ENCODE results near the gene GIPC2.
"Not testable (repeated sequence)": the region's sequence is repeated elsewhere in the genome, so short reads cannot be mapped to it uniquely, and the experiment has no call there.

The GIPC2 gene, protein sequence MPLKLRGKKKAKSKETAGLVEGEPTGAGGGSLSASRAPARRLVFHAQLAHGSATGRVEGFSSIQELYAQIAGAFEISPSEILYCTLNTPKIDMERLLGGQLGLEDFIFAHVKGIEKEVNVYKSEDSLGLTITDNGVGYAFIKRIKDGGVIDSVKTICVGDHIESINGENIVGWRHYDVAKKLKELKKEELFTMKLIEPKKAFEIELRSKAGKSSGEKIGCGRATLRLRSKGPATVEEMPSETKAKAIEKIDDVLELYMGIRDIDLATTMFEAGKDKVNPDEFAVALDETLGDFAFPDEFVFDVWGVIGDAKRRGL

GRCh38 chr1:78045926-78046778, at the start of gene GIPC2:
Gene GIPC2, plus strand, starts transcription at chr1:78045966. Its CDS starts 129 bp downstream, at chr1:78046095.
- DNase-seq (ENCODE audit: low spot score), result peak; percentile 73

DNA sequence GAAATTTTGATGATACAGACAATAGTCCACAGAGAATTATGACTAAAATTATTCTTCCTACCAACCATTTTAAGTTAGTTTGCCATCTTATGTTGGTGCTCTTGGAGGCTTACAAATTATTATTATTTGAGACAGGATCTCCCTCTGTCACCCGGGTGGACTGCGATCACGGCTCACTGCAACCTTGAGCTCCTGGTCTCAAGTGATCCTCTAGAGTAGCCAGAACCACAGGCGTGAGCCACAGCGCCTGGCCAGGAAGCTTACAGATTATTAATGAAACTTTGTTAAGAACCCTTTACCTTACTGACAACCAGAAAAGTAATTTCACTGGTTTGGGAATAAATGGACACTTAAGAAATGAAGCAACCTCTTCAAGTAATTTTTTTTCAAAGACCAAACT, 49.0 kb upstream of the GIPC2 start:
- DNase-seq (ENCODE audit: low spot score), result no peak

DNA sequence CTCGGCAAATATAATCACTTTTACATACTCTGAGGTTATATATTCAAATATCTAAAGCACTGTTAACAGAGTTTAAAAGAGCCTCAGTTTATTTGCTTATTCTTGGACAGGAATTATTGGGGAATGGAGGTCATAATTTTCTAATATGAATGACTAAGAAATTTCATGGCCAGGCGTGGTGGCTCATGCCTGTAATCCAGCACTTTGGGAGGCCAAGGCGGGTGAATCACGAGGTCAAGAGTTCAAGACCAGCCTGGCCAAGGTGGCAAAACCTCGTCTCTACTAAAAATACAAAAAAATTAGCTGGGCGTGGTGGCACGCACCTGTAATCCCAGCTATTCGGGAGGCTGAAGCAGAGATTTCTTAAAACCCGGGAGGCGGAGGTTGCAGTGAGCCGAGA, 45.2 kb upstream of the GIPC2 start:
- DNase-seq (ENCODE audit: low spot score), result not testable (repeated sequence)

GRCh38 chr1:78003070-78003746, 42.6 kb upstream of the GIPC2 start:
- DNase-seq (ENCODE audit: low spot score), result no peak

DNA sequence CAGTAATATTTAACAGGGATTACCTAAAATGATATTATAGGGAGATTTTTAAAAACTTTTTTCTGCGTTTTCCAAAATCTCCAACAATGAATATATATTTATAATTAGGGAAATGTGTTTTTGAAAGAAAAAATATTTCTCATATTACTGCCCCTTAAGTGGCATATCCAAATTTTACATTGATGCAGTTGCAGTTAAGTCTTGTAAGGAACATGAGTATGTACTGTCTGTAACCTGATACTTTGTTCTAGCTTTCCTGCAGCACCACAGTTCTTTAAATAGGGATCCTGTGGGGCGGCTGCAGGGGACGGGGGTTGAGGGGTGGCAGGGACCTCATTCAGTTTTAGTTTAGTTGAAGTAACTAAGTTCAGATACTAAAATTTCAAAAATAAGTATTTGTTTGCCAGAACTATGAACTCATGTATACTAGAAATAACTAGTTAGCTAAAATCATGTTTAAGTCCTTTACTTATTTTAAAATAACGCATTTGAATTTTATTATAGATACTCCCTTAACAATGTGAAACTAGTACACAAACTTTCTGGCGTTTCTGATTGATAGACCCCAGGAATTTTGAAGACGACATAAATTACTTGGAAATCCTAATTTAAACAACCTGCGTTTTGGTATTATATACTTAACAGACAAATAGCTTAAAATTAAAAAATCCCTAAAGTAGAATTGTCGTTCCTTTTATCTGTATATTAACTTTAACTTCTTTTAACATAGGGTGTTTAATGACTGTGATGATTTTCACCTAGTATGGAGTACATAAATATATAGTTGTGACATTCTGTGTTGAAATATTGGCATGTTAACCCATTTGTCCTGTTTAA, 41.7 kb upstream of the GIPC2 start:
- peak; percentile 65 for DNase-seq (ENCODE audit: low spot score)

GRCh38 chr1:78004719-78005447, 40.9 kb upstream of the GIPC2 start, which contains the start of gene DNAJB4:
Gene DNAJB4, plus strand, starts transcription at chr1:78004939. Its CDS starts 172 bp downstream, at chr1:78005111.
- DNase-seq (ENCODE audit: low spot score), result peak; percentile 72

- no peak for DNase-seq (ENCODE audit: low spot score)
These were observed 40.4 kb upstream of the GIPC2 start for GRCh38 chr1:78005448-78005722.

DNA sequence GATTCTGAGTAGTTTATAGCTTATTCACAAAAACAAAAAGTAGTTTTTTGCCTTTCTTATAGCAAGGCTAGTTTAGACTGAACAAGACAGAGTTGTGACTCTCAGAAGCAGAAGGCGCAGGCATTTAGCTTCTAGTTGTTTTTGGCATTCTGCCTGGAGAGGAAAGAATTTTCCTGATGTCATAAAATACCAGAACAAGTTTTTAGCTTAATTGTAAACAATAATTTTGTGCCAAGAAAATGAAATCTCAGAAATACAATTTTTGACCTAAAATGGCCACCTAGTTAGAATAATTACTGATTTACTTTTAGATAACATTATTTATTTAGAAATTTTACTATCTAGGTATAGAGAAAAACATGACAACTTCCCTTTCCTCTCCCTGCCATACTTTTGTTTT, 40.0 kb upstream of the GIPC2 start:
- no peak for DNase-seq (ENCODE audit: low spot score)

DNA sequence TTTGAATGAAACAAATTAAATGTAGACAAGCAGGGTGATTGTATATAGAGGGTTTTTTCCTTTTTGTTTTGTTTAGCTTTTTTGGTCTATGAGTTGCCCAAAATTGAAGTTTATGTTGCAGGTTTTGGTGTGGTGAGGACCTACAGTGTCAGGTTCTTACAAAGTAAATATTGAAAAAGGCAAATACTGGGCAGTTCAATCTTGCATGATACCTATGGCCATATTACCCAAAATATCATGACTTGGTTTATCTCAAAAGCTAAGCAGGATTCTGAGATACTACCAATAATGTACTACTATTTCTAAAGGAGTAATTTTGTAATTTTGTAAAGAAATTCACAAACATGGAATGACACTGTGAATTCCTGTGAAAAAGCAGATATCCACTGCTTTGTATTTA, 39.2 kb upstream of the GIPC2 start:
- DNase-seq (ENCODE audit: low spot score), result no peak

DNA sequence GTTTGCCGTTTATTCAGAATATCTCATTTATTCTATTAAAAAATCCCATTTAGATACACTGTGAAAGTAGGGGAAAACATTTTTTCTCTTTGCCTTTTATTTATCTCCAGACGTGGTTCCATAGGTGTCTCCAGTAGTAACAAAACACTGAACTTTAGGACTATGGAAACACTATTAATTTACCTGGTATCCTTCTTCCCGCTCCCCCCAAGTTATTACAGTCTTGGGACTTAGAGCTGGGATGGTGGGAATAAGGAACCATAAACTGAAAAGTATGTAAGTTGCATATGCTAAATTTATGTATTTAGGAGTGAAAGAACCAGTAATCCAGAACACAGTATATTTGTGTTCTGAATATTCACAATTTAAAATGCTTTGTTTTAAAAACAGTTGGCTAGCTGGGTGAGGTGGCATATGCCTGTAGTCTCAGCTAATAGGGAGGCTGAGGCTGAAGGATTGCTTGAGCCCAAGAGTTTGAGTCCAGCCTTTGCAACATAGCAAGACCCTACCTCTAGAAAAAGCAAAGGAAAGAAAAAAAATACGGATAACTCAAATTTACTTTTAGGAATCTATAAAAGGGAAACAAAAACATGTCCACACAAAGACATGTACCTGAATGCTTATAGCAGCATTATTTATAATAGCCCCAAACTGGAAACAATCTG, 38.0 kb upstream of the GIPC2 start:
- DNase-seq (ENCODE audit: low spot score), result no peak

- DNase-seq (ENCODE audit: low spot score), result no peak
These were observed 36.5 kb upstream of the GIPC2 start for GRCh38 chr1:78009276-78009675.

DNA sequence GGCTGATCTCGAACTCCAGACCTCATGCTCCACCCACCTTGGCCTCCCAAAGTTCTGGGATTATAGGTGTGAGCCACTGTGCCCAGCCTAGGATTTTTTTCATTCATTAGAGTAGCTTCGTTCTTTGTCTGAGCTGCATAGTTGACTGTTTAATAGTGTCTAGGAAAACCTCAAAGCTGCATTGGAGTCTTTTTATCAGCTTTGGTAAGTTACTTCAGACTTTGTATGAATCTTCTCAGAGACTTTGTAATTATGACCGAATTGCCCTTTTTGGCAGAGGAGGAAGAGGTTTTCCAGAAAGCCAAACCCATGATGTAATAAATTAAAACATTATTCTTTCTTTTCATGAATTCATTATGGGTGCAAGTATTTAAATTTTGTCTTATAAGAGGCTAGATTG, 35.9 kb upstream of the GIPC2 start:
- DNase-seq (ENCODE audit: low spot score), result no peak

DNA sequence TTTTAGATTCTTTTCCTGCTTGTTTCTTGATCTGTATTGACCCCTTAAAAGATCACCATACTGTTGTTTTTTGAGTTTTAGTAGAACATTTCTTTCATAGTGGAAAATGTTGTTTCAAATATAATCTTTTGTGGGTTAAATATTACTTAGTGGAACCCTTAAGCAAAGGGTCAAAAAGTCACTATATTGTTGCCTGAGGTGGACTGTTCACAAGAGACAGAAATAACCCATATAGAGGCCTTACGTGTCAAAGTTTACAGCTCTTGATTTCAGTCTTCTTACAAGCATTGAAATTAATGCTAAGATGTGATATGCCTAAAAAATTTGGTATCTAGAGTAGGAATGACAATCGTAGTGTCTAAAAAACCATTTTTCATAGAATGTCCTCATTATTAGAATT, 34.7 kb upstream of the GIPC2 start:
- DNase-seq (ENCODE audit: low spot score), result no peak

GRCh38 chr1:78015148-78015547, 30.6 kb upstream of the GIPC2 start:
- no peak for DNase-seq (ENCODE audit: low spot score)

GRCh38 chr1:78019024-78019423, 26.7 kb upstream of the GIPC2 start:
- DNase-seq (ENCODE audit: low spot score), result no peak

- DNase-seq (ENCODE audit: low spot score), result not testable (repeated sequence)
These were observed 24.6 kb upstream of the GIPC2 start for GRCh38 chr1:78021134-78021533.

GRCh38 chr1:78029793-78030192, 16.0 kb upstream of the GIPC2 start:
- DNase-seq (ENCODE audit: low spot score), result no peak

DNA sequence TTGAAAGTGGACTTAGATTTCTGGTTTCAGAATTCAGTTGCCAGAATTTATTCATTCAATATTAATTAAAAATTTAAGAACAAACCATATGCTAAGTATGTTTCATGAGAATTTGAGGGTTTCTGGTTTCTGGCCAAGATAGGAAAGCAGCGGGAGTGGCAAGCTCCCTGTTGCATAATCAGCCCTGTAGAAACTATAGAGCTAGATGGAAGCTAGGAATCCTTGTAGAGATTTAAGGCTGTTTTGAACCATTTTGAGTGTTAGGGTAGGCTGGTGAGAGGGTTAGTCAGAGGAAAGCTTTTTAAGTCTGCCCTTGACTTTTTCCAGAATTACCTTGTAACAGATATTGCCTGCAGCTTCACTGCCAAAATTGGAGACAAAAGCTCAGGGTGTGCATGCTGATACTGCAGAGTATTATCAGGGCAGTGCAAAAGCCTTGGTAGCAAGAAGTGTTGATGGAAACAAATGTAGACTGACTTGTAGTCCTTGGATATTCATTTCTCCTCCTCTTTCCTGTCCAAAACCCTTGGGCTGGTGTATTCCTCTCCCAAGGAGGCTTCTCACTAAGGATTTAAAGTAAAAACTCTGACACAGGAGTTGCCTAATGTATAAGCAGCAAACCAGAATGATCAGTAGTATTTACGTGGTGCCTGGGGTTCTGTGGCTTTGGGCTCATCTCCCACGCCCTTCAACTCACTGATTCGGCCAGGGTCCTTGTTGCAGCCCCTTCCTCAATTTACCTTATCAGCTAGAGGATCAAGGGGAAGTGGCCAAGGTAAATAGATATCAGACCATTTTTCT, 12.6 kb upstream of the GIPC2 start:
- DNase-seq (ENCODE audit: low spot score), result no peak

DNA sequence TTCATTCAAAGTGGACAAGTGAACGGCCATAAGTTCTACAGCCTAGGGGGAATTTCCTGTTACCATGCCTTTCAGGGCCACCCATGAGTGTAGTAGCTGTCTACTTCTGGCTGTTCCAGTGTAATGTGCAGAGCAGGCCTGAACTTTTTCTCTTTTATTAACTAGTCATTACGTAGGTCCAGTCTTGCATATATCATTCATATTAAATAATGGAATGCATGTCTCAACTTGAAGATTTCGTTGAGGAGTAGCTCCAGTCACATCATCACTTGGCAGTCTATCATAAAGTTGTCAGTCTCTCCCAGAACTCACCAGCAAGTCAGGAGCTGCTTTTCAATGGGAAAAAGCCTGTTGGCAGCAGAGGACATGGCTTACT, 12.0 kb upstream of the GIPC2 start:
- DNase-seq (ENCODE audit: low spot score), result no peak

DNA sequence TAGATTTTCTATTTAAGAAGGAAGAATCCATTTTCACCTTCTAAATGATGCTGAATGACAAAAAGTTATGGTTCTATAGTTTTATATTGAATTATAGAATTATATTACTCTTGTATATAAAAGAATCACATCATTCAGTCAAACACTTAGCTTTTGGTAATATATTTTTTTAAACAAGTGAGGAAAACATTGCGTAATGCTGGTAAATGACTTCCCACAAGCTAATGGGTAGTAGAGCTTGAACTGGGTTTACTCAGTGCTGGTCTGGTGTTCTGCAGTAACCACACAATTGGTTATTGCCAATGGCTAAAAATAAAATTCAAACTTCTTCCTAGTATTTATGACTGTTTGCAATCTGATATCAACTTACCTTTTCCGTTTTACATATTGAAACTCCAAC, 10.6 kb upstream of the GIPC2 start:
- no peak for DNase-seq (ENCODE audit: low spot score)

Measured in iPS-NIHi11 (cell line).